GM21528 (cell line): ENCODE measurements around the gene DSCAM.

Source experiments
- ATAC-seq: cut with Tn5 transposase; IDR thresholded peaks from one replicate; pipeline ENCODE4 v1.9.1; 2021; ENCODE audit warnings: mild to moderate bottlenecking, moderate library complexity; ENCODE audit not compliant: unreplicated experiment, low FRiP score

DSCAM gene

DNA sequence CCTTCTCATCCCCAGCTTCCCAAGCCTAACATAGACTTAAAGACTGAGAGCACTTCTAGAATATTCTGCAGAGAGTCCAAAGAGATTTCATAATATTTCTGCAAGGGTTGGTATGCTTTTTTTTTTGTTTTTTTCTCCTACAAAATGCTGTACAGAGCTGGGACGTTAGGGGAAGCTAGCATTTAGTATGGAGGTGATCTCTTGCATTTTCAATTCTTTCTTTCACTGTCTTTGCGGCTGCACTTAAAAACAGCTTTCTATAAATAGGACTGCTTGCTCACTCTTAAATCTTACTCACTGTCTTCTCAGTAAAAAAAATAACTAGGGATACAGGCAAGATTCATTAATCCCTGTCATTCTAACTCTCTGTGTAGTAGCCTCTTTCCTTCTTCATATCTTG, 7.4 kb downstream of the DSCAM start:
- no peak for ATAC-seq

DNA sequence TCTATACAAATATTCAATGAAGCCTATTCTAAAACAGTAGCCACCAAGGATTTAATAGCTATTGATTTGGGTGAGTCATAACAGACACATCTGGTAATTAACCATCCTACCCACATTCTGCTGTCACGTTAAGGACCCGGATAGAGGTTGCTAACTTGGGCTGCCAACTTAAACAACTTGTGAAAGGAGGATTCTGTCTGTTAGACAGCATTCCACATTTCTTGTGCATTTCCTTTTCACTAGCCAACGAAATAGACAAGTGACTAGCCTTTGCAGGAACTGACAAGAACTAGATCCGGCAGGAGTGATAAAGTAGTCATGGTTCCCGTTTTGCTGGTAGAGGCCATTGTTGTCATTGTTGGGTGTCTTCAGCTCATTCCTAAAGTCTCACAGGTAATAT, 9.5 kb downstream of the DSCAM start:
- ATAC-seq: no peak

DNA sequence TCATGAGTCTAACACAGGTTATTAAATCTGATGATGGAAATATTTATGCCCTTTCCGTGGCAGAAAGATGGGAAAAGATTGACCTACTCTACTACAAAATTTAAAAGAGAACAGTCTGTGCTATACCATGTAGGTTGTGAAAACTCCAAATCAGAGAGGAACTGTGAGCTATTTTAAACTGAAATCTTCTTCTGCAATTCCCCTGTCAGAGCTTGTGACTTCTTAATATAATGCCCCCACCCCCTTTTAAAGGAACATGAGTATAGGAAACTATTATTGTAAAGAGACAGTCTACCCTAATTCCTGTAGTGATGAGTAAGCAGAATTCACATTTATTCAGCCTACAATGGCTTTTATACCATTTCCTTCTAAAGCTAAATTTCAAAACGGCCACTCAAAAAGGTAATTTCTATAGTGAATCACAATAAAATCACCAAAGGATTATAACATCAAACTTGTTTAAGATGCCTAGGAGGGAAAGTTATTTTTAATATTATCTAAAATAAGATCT, 11.7 kb downstream of the DSCAM start:
- ATAC-seq: no peak

DNA sequence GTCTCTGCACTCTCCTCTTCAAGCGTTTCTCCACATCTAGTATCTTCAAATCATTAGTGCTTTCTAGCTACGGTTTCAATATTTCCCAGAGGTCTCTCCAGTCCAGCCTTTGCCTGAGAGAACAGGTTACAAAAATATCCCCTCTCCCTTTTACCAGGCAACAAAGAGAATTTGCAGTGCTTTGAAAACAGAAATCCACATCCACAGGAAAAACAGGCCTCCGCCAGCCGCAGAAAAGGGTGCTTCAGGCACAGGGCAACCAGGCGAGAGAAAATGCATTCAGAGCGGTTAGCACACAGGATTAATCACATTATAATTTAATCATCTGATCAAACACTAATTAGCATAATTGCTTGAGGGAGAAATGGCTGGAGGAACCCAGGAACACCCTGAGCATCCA, 13.8 kb downstream of the DSCAM start:
- no peak for ATAC-seq

GRCh38 chr21:40832316-40832715, 14.6 kb downstream of the DSCAM start:
- ATAC-seq: no peak

DNA sequence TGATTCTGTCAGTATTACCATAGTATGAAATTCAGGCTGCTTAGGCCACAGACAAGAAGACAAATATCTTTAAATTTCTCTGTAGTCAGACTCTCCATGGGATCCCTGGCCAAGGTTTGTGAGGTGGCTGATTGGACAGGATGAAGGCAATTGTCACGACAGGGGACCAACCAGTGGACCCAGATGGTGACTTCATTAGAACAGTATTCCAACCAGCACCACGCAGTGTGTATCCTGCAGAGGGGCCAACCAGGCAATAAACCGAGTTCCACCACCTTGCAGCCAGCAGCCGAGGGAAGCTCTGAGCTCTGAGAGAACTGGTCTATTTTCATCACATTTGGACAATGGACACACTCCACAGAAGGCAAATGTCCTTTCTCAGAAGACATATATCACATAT, 16.1 kb downstream of the DSCAM start:
- no peak for ATAC-seq

GRCh38 chr21:40829791-40830190, 17.2 kb downstream of the DSCAM start:
- ATAC-seq: no peak

- no peak for ATAC-seq
Observed at GRCh38 chr21:40829308-40829707, 17.6 kb downstream of the DSCAM start.

DNA sequence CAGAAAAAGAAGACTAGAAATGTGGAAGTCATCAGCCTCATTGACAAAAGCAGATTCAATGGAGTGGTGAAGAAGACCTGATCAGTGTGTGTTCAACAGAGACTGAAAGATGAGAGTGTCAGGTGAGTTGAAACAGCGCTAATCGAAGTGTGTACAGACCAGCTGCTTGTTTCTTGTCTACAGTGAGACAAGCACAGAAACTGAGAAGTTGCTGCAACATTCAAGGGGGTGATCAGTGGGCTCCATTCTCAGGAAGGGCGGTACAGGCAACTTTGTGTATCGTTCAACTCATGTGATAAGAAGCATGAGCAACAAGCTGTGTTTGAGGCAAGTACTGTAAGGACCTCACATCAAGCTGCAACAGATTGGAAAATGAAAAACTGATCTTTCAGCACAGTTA, 19.4 kb downstream of the DSCAM start:
- no peak for ATAC-seq

- no peak for ATAC-seq
Observed at GRCh38 chr21:40819071-40819900, 27.7 kb downstream of the DSCAM start.

GRCh38 chr21:40813918-40814317, 33.0 kb downstream of the DSCAM start:
- ATAC-seq: no peak

DNA sequence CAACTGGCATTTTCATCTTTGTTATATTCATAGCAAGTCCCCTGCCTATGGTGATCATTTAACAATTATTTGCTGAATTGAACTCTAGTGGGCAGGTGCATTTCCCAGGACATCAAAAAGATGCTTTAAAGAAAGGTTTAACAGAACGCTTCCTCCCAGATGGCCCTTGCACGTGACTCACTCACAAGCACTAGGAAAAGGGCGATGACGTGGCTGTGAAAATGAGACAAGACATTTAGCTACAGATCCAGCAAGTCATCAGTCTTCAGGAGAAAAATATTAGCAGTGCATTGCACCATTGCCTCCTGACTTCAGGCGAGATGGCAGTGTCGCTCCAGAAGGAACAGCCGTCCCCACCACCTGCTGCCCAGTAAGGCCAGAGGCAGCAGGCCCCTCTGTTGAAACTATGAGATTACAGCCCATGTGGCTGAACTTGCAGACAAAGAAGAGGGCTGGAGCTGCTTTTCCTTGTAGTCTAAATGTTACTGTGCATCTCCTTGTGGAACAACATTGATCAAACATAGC, 37.2 kb downstream of the DSCAM start:
- no peak for ATAC-seq

DNA sequence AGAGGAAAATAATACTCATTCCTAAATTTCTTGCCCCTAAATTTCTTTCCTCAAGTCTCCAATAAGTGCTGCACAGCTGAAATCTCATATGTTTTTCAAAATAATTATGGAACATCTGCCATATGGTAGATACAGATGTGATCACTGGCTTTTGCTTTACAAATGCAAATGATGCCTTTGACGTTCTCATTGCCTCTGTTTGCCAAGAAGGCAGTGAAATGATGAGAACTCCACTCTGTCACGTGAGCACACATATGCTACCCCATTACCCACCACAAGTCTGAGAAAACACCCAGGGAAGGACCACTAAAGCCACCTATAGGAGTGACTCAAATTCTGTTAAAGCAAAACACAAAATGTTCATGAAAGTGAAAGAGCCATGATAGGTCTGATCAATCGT, 43.9 kb downstream of the DSCAM start:
- no peak for ATAC-seq

DNA sequence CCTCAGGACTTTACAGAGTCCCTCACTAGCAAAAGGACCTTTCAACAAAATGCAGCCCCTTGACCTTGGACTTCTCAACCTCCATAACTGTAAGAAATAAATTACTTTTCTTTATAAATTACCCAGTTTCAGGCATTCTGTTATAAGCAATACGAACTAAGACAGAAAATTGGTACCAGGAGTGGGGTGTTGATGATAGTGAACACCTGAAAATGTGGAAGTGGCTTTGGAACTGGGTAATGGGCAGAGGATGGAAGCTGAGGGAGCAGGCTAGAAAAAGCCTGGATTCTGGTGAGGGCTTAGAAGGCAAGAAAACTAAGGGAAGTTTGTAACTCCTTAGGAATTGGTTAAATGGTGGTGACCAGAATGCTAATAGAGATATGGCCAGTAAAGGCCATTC, 46.8 kb downstream of the DSCAM start:
- ATAC-seq: no peak

- no peak for ATAC-seq
Observed at GRCh38 chr21:40797891-40798290, 49.1 kb downstream of the DSCAM start.

- no peak for ATAC-seq
Observed at GRCh38 chr21:40797410-40797809, 49.5 kb downstream of the DSCAM start.

GRCh38 chr21:40796464-40796863, 50.5 kb downstream of the DSCAM start:
- ATAC-seq: no peak

- ATAC-seq: no peak
Observed at GRCh38 chr21:40795313-40795712, 51.6 kb downstream of the DSCAM start.

- ATAC-seq: no peak
Observed at GRCh38 chr21:40792691-40793456, 54.1 kb downstream of the DSCAM start.

- no peak for ATAC-seq
Observed at GRCh38 chr21:40788635-40789034, 58.3 kb downstream of the DSCAM start.

GRCh38 chr21:40783404-40783803, 63.6 kb downstream of the DSCAM start:
- ATAC-seq: no peak
